Mesothelial cell of epicardium (in vitro differentiated cells): ENCODE measurements around the gene DAPK3. TPM values are rescaled to one million over a fixed set of nuclear protein-coding genes. Genes with fewer than 3 reads are reported as not detected.
A peak's percentile ranks its signal among the peaks of the same experiment; 100 is the strongest.
"Not testable (repeated sequence)": the region's sequence is repeated elsewhere in the genome, so short reads cannot be mapped to it uniquely, and the experiment has no call there.

ENCODE experiments used
- DNase-seq, 2 experiments: peaks; one replicate each; pipeline ENCODE4 v3.0.0; 2021; ENCODE audit warnings: low spot score in 2 of 2; ENCODE audit not compliant: unreplicated experiment in 2 of 2
- H3K27ac Mint-ChIP-seq: 2 replicates; pipeline ENCODE4 v1.8.0; 2021; ENCODE audit warnings: mixed read lengths
- H3K27me3 Mint-ChIP-seq: 2 replicates; pipeline ENCODE4 v1.8.0; 2021; ENCODE audit warnings: low read depth, mixed read lengths
- H3K36me3 Mint-ChIP-seq: 2 replicates; pipeline ENCODE4 v1.8.0; 2021; ENCODE audit warnings: mixed read lengths
- H3K4me1 Mint-ChIP-seq: 2 replicates; pipeline ENCODE4 v1.8.0; 2021; ENCODE audit warnings: mixed read lengths
- H3K4me3 Mint-ChIP-seq: 2 replicates; pipeline ENCODE4 v1.8.0; 2021; ENCODE audit warnings: mild to moderate bottlenecking, moderate library complexity, mixed read lengths
- H3K9me3 Mint-ChIP-seq: 2 replicates; pipeline ENCODE4 v1.8.0; 2021; ENCODE audit warnings: mixed read lengths
- total RNA-seq: library from RNA; stranded (reverse); gene quantifications from 3 replicates; pipeline ENCODE4 v1.2.1, GENCODE V29; 2021
- TF ChIP-seq, protein P1 (sequence below): fragments of 200-600 bp; sonication (generic); IDR thresholded peaks from one replicate; pipeline ENCODE4 v1.5.0; 2021; ENCODE audit warnings: antibody characterized with exemption; ENCODE audit not compliant: unreplicated experiment

DAPK3 gene
- total RNA-seq, 1 donor from 2014 or later: 135 TPM

GRCh38 chr19:4012092-4012974 is 41.4 kb upstream of the DAPK3 start:
- Mint-ChIP-seq H3K27me3 (no peaks in the 10 kb centered on the region), H3K4me1 (peaks cover 51% of the 10 kb centered on the region), H3K9me3 (no peaks in the 10 kb centered on the region), H3K27ac (peak overlapping the region; percentile 69), H3K36me3 (peaks cover 4% of the 10 kb centered on the region), H3K4me3 (no peak overlapping the region)
- DNase-seq: no peak
- TF ChIP-seq, protein P1, sequence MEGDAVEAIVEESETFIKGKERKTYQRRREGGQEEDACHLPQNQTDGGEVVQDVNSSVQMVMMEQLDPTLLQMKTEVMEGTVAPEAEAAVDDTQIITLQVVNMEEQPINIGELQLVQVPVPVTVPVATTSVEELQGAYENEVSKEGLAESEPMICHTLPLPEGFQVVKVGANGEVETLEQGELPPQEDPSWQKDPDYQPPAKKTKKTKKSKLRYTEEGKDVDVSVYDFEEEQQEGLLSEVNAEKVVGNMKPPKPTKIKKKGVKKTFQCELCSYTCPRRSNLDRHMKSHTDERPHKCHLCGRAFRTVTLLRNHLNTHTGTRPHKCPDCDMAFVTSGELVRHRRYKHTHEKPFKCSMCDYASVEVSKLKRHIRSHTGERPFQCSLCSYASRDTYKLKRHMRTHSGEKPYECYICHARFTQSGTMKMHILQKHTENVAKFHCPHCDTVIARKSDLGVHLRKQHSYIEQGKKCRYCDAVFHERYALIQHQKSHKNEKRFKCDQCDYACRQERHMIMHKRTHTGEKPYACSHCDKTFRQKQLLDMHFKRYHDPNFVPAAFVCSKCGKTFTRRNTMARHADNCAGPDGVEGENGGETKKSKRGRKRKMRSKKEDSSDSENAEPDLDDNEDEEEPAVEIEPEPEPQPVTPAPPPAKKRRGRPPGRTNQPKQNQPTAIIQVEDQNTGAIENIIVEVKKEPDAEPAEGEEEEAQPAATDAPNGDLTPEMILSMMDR: no peak

- peaks cover 49% of the 10 kb centered on the region for H3K4me1 Mint-ChIP-seq
- not testable (repeated sequence) for H3K36me3 Mint-ChIP-seq, H3K9me3 Mint-ChIP-seq, H3K27me3 Mint-ChIP-seq, DNase-seq, H3K4me3 Mint-ChIP-seq
- peak overlapping the region; percentile 36 for H3K27ac Mint-ChIP-seq
Measured at GRCh38 chr19:4011430-4011829, 40.5 kb upstream of the DAPK3 start.

DNA sequence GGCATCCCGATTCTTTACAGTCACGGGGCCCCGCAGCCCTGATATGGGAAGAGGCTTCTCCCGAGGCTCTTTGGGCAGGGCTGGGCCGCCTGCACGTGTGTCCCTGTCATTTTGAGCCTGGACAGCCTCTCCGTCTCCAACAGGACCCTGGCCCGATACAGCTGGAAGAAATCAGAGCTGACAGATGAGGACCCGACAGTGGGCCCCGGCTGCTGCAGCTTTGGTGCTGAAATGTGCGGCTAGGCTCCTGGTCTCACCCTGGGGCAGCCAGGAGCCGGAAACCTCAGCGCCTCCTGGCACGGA is 39.9 kb upstream of the DAPK3 start:
- H3K36me3 Mint-ChIP-seq: peaks cover 1% of the 10 kb centered on the region
- no peaks in the 10 kb centered on the region for H3K27me3 Mint-ChIP-seq
- H3K4me3 Mint-ChIP-seq: no peak overlapping the region
- TF ChIP-seq, protein P1: no peak
- peaks cover 42% of the 10 kb centered on the region for H3K4me1 Mint-ChIP-seq
- no peak overlapping the region for H3K27ac Mint-ChIP-seq
- H3K9me3 Mint-ChIP-seq: no peaks in the 10 kb centered on the region
- DNase-seq: no peak

DNA sequence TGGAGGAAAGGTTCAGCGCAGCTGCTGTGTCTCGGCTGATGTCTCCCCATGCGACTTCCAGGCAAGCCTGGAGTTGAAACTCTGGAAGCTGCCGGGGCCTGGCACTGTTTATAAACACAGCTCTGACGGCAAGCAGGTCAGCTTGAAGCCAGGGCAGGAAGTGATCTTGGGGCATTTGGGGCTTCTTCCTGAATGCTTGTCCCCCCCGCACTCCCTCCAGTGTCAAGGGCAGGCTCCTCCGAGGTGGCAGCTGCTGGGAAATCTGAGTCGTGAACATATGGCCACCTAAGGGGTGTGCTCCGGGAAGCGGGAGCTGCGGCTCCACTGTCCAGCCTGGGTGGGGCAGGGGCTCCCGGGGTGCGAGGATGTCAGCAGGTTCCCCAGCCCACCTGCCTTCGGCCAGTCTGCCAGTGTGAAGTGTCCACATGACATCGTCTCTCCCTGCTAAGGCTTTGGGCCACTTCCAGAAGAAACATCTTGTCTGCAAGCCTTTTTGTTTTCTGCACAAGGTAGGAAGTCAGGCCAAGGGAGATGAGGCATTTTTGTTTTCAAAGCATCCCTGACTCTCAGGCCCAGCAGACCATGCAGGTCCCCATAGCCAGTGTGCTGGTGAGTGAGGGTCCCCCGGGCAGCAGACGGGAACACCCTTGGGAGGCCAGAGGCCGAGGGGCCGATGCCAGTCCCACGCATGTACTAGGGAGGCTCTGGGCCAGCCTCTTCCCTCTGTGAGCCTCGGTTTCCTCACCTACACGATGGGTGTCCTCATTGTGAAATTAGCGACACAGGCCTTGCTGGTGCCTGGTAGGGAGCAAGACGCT is 39.3 kb upstream of the DAPK3 start:
- TF ChIP-seq, protein P1: no peak
- H3K4me3 Mint-ChIP-seq: peak overlapping the region; percentile 73
- no peaks in the 10 kb centered on the region for H3K9me3 Mint-ChIP-seq
- peaks cover 37% of the 10 kb centered on the region for H3K4me1 Mint-ChIP-seq
- H3K27me3 Mint-ChIP-seq: no peaks in the 10 kb centered on the region
- no peak for DNase-seq
- H3K36me3 Mint-ChIP-seq: peaks cover 1% of the 10 kb centered on the region
- peak overlapping the region; percentile 39 for H3K27ac Mint-ChIP-seq

DNA sequence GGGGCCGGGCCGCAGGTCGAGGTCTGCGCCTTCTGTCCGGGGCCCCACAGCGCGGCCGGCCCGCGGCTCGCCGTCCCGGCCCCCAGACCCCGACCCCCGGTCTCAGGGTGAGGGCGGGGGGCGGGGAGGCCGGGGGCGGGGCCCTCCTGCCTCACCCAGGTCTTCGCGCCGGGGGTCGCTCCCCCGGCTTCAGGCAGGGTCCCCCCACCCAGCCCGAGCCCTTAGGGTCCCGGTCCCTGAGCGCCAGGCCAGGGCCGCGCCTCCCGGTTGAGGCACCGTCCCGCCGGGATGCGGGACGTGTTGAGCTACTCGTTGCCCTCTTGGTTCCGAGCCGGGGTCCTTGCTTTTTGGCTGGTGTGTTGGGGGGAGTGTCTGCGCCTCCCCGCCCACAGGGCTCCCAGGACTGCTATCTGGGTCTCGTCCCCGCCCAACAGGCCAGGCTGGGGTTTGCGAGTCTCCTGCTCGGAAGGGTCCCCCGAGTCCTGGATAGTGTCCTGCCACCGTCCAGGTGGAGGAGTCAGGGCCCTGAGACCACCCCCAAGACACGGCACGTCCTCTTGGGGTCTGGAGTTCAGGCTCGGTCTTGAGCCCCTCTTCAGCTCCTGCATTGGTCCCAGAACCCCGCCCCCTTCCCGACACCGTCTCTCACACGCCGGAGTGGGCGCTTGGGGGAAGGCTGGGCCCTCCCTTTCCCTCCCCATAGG is 37.1 kb upstream of the DAPK3 start:
- Mint-ChIP-seq H3K36me3 (peaks cover under 1% of the 10 kb centered on the region), H3K4me1 (peaks cover 32% of the 10 kb centered on the region), H3K4me3 (peak overlapping the region; percentile 77), H3K27me3 (no peaks in the 10 kb centered on the region), H3K9me3 (no peaks in the 10 kb centered on the region), H3K27ac (peak overlapping the region; percentile 83)
- DNase-seq: no peak
- TF ChIP-seq, protein P1: no peak
